Stimulated activated CD4-positive, alpha-beta T cell treated with anti-CD3 and anti-CD28 coated beads, Interleukin-4, amount 100 ng/mL, for 24 hours (primary cell): ENCODE data around the gene GREB1.

Experiments
- DNase-seq: peaks from one replicate; pipeline ENCODE4 v3.0.0-alpha.2; 2020

GREB1 gene

DNA sequence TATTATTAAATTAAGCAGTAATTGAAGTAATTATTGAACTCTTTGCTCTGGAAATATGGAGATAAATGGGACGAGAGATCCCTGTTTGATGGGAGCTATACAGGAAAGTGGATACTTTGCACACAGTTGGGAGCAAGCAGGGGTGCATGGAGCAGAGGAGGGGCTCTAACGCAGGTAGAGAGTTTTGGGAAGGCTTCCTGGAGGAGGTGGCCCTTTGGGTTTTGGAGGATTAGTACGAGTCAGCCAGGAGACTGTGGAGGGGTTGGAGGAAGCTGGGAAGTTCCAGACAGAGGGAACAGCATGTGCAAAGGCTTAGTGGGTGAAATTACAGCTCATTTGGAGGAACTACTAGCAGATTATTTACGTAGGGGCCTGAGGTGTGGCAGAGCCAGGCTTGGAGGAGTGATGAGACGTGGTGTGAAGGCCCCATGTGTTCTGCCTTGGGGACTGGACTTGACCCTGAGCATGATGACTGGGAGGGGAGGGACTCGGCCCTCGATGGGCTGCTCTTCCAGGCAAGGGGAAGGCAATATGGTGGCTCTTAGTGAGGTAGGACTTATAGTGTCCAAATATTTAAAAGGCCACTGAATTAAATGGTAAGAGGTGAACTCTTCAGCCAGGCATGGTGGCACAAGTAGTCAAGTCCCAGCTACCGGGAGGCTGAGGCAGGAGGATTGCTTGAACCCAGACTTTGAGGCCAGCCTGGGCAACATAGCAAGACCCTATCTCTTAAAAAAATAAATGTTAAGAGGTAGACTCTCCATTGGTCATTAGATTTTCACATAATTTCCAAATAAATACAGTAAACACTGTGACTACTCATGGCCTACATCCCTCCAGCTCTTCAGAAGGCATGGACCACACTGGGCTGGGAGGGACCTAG is 30.2 kb downstream of the GREB1 start:
- no peak for DNase-seq

DNA sequence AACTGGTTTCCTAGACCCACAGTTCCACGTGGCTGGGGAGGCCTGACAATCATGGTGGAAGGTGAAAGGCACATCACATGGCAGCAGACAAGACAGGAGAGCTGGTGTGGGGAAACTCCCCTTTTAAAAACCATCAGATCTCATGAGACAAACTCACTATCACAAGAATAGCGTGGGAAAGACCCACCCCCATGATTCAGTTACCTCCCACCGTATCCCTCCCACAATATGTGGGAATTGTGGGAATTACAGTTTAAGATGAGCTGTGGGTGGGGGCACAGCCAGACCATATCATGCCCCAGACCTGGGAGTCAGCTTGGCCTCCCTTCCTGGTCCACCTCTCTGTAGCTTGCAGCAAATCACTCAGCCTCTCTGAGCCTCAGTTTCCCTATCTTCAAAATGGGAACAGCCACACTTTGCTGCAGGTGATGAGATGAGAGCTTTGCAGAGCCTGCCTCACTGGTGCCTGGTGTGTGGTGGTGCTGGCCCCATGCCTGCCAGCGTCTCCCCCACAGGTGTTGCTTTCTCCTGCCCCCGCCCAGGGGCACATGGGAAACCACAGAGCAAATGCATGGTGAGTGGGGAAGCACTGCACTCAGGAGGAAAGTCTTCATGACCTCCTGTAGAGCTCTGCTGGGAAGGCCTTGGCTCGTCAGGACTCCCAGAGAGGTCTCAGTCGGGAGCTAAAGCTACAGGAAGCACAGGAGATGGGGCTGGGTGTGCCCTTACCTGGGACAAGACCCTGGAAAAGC is 31.1 kb downstream of the GREB1 start:
- DNase-seq = no peak

DNA sequence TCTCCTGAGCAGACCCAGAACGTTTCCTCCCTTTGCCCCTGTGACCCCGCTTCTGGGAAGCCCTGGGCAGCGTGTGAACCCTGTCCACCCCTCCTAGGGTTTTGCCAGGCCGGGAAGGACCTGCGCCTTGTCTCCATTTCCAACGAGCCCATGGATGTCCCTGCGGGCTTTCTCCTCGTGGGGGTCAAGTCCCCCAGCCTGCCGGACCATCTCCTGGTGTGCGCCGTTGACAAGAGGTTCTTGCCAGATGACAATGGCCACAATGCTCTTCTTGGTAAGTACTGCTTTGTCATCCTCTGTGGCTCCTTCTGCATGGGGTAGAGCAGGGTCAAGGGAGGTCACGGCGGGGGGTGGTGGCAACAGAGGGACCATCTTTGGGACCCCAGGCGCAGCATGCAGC is 32.5 kb downstream of the GREB1 start:
- DNase-seq = no peak

DNA sequence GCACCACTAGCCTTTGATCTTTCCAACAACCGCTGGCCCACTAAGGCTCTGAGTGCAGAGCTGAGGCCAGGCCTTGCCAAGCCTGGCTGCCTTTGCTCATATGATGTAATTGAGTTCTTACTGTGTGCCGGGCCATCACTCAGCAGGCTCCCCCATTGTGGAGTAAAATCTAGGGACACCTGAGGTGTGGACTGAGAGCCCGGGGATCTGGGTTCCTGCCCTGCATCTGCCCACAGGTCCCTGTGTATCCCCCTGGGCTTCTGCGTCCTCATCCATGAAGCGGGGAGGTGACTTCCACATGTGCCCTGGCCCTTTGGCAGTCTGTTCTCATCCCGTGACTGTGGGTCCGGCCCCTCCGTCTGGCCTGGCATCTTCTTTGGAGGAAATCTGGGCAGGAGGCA is 33.8 kb downstream of the GREB1 start:
- DNase-seq = no peak

DNA sequence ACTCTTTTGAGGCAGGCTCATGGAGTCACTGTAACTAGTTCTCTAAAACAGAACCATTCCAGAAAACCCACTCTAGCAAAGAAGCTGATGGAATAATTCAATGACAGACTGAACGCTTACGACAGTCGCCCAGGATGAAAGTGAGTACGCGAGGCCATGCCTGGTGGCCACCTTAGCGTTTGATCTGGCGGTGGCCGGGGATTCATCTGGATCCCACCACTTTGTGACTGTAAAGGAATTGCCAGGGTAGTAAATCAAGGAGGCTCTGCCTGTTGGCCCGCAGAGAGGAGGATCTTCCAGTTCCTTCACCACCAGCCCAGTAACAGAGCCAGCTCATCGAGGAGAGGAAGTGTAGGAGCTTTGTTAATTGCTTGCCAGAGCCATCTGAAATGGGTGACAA is 34.6 kb downstream of the GREB1 start:
- DNase-seq = no peak

- DNase-seq = no peak
Measured at GRCh38 chr2:11569636-11570035, 35.8 kb downstream of the GREB1 start.

- no peak for DNase-seq
Measured at GRCh38 chr2:11571170-11571569, 37.3 kb downstream of the GREB1 start.

GRCh38 chr2:11572996-11573395 is 39.2 kb downstream of the GREB1 start:
- no peak for DNase-seq

DNA sequence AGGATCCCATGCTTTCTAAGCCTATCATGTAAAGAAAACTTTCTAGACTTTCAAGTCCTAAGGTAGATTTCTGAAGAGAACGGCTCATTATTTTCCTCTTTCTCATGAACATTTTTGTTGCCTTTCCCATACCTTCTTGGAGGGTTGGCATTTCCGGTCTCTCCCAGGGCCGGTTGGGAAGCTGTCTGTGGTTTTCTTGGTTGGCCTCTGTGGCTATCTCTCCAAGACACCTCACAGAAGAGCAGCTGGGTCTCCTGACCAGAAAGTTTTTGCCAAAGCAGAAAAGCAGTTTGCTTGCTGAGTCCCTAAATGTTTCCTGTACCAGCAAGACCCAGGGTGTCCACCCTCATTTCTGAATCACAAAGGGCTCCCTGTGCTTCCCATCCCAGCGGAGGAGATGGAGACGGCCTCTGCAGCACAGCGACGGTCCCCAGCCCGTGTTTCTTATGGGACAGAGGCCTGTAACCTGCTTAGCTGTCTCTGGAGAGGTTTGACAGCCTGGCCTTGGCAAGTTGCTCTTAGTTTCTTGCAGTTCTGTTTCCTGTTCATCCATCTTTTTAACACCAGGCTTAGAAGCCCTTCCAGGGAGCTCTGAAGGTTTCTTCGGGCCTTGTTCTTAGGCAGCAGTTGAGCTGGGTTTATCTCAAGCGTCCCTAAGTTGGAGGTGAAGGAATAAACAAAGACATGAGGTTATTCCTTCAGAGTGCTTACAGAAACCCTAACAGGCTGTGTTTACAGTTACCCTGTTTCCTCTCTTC is 39.8 kb downstream of the GREB1 start:
- no peak for DNase-seq

GRCh38 chr2:11574176-11575046 is 40.6 kb downstream of the GREB1 start:
- DNase-seq = no peak

DNA sequence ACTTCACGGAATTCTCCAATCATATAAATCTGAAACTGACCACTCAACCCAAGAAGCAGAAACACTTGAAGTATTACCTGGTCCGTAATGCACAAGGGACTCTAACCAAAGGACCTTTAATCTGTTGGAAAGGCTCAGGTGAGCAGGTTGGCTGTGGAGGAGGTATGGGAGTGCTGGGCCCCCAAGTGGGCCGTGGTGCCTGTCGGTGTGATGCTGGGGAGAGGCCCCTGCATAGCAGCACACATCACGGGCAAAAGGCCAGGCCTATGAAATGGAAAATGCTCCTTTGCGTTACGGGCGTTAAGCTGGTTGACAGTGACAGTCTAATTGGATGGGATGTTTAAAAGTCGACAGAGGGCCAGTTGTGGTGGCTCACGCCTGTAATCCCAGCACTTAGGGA is 42.6 kb downstream of the GREB1 start:
- DNase-seq = no peak

DNA sequence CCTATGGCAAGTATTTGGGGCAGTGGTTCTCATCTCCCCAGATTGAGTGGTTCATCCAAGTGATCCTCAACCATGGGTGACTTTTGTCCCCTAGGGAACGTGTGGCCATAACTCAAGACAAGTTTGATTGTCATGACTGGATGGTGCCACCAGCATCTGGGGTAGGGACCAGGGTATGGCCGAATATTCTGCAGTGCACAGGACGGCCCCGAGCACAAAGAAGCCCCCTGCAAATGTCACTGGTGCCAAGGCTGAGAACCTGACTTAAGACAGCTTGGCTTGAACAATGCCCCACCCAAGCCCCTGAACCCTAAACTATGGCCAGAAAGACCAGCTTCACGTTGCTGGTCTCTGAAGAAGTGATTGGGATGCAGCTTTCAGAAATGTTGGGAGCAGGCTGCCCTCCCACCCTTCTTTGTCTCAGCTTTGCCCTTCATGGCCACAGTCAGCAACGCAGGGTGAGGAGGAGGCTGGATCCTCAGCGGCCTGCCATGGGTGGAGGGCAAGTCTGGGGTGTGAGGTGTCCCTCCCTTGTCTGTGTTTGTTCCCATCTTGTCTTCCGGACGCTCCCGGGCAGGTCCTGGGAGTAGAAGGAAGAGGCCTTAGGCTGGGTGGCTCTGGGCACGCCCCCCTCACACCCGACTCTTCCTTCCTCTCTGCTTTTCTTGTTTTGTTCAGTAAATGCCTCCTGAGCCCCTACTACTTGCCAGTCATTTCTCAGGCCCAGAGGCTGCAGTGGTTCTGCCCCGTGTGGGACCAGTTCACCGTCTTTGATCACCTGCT is 43.4 kb downstream of the GREB1 start:
- no peak for DNase-seq

GRCh38 chr2:11578081-11578948 is 44.5 kb downstream of the GREB1 start:
- no peak for DNase-seq

- no peak for DNase-seq
Measured at GRCh38 chr2:11578986-11579774, 45.3 kb downstream of the GREB1 start.

DNA sequence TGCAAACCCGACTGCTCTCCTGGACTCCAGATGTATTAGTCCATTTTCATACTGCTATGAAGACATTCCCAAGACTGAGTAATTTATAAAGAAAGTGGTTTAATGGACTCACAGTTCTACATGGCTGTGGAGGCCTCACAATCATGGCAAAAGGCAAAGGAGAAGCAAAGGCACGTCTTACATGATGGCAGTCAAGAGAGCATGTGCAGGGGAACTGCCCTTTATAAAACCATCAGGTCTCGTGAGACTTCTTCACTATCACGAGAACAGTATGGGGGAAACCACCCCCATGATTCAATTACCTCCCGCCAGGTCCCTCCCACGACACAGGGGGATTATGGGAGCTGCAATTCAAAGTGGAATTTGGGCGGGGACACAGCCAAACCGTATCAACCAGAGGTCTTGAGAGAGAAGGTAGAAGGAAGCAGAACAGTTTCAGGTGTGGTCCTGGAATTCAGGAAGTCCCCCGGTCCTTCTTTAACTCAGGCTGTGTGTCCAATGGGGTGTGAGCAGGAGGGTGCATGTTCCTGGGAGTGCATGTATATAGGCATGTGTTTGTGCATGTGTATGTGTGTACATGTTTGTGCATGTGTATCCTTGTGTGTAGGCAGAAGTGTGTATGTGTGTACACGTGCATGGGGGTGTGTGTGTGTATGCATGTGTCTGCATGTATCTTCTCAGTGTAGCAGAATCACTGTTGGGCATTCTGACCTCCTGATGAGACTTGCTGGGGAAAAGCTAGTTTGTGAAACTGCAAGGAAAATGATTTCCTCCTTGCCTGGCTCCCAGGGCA is 46.2 kb downstream of the GREB1 start:
- no peak for DNase-seq

DNA sequence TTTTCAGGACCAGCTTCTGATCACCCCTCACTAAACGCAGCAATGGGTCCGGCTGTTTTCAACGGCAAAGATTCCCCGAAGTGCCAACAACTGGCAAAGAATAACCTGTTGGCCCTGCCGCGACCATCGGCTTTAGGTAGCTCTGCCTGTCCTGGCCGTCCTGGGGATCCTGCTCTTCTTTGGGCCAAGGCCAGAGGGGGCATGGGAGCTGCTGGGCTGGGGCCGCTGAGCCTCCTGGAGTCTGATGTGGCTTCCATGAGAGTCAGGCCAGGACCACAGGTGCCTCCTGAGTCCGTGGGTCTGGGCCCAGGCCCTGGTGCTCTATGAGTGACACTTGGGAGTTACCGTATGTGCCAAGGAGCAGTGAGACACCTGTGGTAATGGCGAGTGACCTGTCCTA is 46.9 kb downstream of the GREB1 start:
- no peak for DNase-seq

DNA sequence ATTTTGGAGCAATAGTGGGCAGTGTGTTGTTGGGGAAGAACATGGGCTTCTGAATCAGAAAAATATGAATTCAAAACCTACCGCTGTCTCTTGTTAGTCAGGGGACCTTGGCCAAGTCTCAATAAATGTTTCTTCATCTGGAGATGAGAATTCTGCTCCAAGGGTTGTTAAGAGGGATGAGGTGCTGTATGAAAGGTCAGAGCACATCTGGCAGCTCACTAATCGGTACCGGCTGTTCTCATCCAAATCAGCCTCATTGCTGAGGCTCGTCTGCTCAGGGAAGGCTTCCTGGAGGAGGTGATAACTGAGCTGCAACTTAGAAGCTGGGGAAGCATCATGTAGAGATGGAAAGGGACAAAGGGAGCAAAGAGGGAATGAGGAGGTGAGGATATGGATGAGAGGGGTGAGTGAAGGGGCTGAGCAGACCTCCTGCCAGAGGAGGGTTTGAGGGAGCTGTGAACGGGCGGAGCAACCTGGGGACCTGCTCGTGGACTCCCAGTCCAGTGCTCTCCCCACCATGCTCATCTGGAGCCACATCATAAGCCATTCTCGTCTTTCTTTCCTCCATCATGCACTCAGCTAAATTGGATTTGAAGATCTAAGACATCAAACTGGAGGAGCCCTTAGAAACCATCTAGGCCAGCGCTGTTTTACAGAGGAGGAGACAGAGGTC is 47.4 kb downstream of the GREB1 start:
- no peak for DNase-seq
